Astrocyte of the spinal cord (primary cell): Measurements from ENCODE around the gene MIER2.

Experiments
- DNase-seq: peaks from one replicate; pipeline ENCODE4 v3.0.0; 2011; ENCODE audit warnings: low read depth, low spot score
- H3K4me3 ChIP-seq: 2 replicates; pipeline ENCODE4 v1.5.1; 2011; ENCODE audit warnings: low read depth, mild to moderate bottlenecking, low read length, moderate library complexity
- CTCF ChIP-seq: IDR thresholded peaks from 2 replicates; pipeline ENCODE4 v1.5.1; 2012; ENCODE audit warnings: low read depth, mild to moderate bottlenecking, low read length, inconsistent platforms
- in situ Hi-C: cut with HindIII; loops from 2 replicates; pipeline ENCODE4 v1.10.0; 2017; ENCODE audit warnings: low sequenced_read_pairs

Gene MIER2

DNA sequence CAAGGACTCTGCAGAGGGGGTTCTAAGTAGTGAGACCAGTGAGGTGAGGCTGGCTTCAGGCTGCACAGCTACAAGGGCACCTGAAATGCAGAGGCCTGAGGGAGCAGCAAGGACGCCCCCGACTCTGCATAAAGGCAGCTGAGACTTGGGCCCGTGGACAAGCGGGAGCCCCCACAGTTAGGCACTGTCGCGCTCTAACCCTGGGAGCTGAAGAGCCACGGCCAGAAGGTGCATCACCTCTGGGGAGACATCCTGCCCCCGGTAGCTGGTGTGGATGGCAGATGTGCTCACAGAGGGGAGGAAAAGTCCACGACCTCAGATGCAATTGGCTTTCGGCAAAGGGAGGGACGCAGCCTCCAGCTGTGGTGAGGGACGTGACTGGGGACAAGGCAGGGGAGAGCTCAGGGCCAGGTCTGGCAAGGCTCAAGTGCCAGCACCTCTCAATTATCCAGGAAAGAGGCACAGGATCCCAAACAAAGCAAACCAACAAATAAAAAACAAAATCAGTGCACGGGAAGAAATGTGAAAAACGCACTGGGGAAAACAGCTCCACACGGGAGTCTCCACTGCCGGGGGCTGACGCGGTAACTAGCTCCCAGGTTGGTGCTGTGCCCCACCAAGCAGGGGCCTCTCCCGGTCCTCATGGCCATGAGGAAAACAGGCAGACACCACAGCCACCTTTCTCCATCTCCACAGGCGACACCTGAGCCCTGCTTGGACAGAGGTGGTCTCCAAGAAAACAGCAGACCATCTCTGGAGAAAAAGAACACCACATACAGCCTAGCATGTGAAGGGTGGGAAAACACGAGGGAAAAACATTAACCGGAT is 30.4 kb downstream of the MIER2 start:
- H3K4me3 ChIP-seq = no peak overlapping the region
- no peak for TF ChIP-seq CTCF
- no peak for DNase-seq
- in situ Hi-C loops = no loop called here

DNA sequence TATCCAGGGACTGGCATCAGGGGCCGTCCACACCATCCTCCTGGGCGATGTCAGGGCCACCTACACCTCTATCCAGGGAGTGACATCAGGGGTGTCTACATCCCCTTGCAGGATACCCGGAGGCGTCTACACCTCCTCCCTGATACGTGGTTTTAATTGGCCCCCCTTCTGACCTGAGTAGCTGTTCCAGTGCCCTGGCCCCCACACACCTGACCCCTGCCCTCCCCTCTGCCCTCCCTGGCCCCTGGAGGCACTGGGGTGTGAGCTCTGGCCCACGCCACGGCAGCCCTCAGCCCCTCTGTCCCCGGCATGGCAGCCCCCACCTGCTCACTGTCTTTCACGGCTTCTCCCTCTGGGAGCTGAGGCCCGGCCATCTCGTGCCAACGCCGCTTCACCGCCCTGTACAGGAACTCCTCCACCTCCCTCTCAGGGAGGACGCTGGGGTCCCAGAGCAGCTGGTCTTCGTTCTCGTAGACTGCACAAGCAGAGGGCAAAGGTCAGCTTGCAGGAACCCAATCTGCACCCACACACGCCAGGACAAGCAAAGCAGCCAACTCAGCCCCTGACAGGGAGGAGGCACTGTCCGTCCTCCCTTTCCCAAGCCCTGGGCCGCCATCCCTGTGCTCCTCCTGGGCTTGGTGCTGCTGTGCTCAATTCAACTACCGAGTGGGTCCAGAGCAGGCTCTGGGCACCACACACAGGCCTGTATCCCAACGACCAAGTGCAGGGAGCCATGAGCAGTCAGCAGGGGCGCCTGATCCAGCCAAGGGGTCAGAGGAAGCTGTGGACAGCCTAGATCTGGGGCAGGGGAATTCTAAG is 31.2 kb downstream of the MIER2 start:
- TF ChIP-seq CTCF = no peak
- in situ Hi-C loops = no loop called here
- H3K4me3 ChIP-seq = no peak overlapping the region
- DNase-seq = no peak

GRCh38 chr19:311813-312261 is 32.8 kb downstream of the MIER2 start:
- in situ Hi-C loops = no loop called here
- no peak overlapping the region for H3K4me3 ChIP-seq
- TF ChIP-seq CTCF = no peak
- DNase-seq = no peak

DNA sequence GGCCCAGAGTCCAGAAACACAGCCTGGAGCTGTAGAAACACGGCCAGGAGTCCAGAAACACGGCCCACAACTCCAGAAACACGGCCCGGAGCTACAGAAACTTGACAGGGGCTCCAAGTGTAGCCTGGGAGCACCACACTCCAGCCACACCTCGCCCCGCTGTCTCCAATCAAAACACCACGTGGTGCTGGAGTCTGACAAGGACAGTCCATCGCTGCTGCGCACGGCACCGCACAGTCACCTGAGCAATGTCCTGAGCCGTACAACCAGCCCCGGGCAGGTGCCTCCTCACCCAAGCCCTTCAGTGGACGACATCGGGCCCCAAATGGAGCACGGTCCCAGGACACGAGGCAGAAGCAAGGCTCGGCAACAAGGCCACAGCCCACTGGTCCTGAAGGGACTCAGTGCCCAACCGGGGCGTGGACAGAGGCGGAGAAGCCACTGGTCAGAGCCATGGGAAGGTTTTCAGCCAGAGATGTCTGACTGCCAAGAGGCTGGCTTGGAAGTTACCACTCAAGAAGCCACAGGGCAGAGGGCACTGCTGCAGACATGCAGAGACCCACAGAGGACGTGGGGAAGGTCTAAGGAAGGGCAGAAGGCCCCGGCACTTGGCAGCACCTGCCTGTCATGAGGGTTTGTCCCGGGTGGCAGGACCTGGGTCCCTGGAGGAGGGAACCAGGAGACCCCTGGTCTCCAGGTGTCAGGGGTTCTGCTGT is 33.7 kb downstream of the MIER2 start:
- no peak for TF ChIP-seq CTCF
- H3K4me3 ChIP-seq = no peak overlapping the region
- DNase-seq = no peak
- in situ Hi-C loops = no loop called here

- peak; percentile 74 for DNase-seq
- H3K4me3 ChIP-seq = peak overlapping the region; percentile 23
- no peak for TF ChIP-seq CTCF
- in situ Hi-C loops = no loop called here
Observed at GRCh38 chr19:310141-310651, 34.4 kb downstream of the MIER2 start.

GRCh38 chr19:309206-309565 is 35.4 kb downstream of the MIER2 start:
- H3K4me3 ChIP-seq = no peak overlapping the region
- no peak for DNase-seq
- in situ Hi-C loops = no loop called here
- TF ChIP-seq CTCF = no peak
